GM18868 (cell line): Measurements from ENCODE around the gene EMD.
"Not testable (repeated sequence)": the region's sequence is repeated elsewhere in the genome, so short reads cannot be mapped to it uniquely, and the experiment has no call there.

Experiments used
- ATAC-seq: cut with Tn5 transposase; IDR thresholded peaks from one replicate; pipeline ENCODE4 v1.9.1; 2021; ENCODE audit warnings: mild to moderate bottlenecking, moderate library complexity; ENCODE audit not compliant: unreplicated experiment

Gene EMD

DNA sequence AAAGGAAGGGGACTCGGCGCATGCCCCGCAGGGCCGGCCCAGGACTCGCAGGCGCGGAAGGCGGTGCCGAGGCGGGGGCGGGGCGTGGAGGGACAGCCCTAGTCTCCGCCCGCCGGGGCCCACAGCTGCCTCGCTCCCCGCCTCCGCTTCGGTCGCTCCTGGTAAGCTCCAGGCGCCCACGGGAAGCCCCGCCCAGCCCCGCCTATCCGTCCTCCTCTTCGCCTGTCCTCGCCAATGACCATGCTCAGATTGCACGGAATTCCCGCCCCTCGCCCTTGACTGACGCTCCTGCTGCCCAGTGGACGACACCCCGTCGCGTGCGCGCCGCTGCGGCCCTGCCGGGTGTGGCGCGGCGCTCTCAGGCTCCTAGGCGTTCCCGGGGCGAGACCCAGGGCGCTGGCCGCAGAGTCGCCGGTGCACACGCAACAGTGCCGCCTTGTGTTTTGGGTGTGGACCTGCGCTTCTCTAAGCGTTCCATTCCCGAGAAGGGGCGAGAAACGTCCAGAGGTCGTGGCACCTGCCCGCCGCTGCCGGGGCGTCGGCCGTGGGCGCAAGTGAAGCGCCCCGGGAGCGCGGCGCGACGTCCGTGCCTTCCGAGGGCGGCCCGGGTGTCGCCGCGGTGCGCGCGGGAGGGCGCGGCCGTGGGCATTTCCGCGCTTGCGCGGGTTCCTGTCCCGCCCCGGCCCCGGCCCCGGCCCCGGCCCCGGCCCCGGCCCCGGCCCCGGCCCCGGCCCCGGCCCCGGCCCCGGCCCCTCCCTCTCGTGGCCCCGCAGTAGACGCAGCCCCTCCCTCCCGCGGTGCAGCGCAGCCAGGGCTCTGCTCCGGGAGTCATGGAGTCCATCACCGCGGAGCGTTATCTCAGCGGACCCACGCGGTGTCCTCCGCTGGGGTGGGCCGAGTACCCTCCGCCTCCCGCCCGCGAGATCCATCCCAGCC is 11.0 kb downstream of the EMD start:
- ATAC-seq, result peak; percentile 68

DNA sequence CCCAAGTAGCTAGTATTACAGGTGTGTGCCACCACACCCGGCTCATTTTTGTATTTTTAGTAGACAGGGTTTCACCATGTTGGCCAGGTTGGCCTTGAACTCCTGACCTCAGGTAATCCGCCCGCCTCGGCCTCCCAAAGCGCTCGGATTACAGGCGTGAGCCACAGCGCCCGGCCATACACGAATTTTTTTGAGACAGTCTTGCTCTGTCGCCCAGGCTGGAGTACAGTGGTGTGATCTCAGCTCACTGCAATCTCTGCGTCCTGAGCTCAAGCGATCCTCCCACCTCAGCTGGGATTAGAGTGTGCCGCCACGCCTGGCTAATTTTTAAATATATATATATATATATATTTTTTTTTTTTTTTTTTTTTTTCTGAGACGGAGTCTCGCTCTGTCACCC is 17.3 kb downstream of the EMD start:
- not testable (repeated sequence) for ATAC-seq

DNA sequence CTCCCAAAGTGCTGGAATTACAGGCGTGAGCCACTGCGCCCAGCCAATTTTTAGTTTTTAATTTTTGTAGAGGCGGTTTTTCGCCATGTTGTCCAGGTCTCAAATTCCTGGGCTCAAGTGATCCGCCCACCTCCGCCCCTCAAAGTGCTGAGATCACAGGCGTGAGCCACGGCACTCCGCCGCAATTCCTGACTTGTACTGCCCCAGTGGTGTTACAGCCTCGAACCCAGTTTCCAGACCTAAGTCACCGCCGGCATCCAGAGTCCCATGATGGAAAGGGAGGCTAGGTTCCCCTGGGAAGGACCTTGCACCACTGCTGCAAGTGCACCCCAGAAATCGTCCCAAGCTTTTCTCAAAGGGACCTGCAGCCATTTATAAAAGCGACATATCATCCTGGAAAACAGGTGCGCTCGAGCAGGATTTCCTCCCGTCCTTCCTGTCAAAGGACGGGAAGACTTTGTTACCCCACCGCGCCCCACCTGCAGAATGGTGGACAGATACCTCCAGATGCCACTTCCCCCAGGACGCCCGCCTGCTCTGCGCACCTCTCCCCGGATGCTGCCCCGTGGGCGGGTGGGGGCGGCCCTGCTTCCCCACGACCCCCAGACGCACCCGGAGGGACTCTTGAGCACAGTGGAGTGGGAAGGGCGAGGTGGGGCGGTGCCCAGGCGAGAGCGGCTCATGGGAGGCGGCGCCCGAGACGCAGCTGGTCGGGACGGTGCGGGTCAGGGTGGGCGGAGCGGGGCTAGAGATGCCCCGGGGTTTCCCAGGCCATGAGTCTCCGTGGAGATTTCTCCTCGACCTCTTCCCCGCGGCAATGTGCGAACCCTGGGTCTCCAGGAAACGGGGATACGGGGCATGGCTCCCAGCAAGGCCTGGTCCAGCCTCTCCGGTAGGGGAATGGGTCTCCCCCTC is 18.1 kb downstream of the EMD start:
- ATAC-seq, result peak; percentile 53

DNA sequence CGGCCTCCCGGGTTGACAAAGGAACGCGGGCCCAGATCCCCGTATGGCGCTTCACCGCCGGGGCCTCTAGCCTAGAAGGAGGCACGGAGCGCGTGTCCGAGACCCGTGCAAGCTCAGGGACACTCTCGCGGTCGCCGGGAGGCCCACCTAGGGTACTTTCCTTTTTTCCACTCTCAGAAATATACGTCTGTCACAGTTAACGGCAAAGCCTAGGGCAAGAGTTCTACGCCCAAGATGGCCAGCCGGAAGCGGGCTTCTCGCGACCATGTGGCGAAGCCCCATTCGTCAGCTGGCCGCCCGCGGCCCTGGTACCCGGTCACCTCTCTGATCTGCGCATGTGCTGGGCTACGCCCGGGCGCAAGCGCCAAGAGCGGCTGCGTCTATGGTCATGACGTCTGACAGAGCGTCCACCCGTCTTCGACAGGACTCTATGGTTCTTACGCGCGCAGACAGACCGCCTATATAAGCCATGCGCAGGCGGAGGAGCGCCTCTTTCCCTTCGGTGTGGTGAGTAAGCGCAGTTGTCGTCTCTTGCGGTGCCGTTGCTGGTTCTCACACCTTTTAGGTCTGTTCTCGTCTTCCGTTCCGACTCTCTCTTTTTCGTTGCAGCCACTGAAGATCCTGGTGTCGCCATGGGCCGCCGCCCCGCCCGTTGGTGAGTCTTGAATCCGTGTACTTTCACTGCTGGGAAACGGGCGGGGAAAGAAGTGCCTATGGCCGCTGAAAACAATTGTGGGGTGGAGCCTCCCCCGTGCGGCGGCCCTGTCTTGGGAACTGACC is 19.0 kb downstream of the EMD start, which contains the start of gene RPL10:
RPL10 (plus strand) TSS at position 490 of the 780 bp plus-strand sequence; CDS start at position 633, 143 bp downstream.
- peak; percentile 88 for ATAC-seq

DNA sequence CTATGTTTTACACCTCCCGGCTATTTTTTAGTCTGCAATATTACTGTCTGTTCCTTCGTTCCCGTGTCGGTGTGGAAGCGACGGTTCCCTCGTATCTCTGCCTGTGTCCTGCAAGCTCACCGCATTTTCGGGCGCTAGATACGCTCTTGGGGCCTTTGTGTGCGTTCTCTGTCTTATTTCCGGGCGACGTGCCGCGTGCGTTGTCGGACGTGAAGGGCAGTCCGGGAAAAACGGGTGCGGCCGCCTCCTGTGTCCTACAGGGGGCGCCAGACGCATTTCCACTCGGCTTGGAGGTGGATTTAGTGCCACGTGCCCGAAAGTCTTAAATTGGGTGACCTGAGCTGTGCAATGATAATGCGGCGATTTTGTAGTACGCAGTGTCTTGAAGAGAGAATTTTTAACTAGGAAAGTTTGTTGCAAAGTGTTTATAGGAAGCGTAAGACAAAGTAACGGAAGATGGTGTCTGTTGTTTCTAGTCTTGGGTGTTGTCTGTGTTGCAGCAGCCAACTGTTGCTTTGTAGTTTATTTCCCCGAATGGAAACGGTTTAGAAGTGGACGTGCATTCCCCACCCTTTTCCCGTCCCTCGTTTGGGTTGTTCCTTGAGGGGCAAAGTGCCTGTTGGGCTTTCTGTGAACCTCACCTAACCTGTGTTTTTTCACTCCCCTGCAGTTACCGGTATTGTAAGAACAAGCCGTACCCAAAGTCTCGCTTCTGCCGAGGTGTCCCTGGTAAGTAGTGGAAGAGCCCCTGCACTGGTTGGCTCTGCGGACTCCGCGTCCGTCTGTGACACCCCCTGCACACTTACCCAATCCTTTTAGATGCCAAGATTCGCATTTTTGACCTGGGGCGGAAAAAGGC is 19.8 kb downstream of the EMD start:
- ATAC-seq, result no peak

DNA sequence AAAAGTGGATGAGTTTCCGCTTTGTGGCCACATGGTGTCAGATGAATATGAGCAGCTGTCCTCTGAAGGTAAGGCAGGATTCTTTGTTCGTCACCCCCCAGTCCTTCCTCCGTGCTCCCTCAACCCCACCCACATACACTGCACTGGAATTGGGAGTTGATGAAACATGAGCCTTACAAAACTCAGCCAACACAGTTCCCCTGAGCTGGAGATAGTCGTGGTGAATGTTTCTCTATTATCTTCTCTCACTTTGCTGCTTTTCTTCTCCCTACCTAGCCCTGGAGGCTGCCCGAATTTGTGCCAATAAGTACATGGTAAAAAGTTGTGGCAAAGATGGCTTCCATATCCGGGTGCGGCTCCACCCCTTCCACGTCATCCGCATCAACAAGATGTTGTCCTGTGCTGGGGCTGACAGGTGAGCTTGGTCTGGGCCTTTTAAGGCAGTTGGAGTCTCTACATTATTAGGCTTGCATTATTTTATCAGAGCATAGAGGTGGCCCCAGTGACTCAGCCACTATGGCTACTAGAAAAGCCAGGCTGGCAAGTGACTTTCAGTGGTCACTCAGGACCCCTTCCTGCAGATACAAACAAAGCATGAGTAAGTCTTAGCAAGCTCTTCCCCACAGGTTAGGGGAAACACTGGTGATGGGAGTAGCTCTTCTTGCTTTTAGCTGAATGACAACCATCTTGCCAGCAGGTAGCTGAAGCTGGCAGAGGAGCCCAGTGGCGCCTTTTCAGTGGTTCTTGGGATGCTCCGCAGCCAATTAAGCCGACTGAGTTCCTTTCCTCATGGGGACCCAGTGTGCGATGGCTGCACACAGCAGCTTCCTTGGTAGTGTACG is 20.7 kb downstream of the EMD start:
- ATAC-seq, result no peak

DNA sequence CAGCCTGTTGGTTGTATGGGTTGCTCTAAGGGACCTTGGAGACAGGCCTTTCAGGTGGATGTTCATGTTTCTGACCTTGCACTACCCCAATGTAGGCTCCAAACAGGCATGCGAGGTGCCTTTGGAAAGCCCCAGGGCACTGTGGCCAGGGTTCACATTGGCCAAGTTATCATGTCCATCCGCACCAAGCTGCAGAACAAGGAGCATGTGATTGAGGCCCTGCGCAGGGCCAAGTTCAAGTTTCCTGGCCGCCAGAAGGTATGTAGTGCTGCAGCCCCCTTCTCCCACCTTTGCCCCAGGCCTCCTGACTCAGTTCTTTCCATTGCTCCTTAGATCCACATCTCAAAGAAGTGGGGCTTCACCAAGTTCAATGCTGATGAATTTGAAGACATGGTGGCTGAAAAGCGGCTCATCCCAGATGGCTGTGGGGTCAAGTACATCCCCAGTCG is 21.3 kb downstream of the EMD start:
- ATAC-seq, result not testable (repeated sequence)

DNA sequence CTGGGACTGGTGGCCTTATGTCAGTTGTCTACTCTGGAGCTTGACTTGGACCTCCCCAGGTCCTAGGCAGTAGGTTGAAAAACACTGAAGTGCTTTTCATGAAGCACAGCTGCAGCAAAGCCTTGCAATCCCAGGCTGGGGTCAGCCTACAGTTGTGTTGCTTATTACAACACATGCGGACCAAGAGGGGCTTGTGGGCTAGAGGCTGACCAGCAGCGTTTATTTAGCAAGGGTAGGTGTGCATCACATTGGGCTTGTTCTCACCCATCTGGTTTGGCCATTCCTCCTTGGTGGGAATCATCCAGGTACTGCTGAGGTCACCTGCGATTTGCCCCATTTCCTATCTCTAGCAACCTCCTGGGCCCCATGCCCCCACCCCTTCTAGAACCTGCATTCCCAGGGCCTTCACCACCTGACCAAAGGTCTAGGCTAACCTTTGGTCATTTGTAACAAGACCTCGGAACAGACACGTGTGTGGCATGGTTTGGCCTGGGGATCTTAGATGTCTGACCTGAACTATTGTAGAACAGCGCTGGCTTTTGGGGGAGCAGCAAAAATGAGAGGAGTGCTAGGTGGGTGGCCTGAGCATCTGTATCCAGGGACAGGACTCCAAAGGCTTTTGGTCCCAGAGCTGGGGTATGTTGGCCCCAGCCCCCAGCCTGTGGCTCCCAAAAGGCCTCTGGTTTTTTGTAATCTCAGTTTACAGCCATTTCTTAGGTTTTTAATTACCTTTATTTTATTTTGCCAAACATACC is 22.1 kb downstream of the EMD start:
- ATAC-seq, result no peak

DNA sequence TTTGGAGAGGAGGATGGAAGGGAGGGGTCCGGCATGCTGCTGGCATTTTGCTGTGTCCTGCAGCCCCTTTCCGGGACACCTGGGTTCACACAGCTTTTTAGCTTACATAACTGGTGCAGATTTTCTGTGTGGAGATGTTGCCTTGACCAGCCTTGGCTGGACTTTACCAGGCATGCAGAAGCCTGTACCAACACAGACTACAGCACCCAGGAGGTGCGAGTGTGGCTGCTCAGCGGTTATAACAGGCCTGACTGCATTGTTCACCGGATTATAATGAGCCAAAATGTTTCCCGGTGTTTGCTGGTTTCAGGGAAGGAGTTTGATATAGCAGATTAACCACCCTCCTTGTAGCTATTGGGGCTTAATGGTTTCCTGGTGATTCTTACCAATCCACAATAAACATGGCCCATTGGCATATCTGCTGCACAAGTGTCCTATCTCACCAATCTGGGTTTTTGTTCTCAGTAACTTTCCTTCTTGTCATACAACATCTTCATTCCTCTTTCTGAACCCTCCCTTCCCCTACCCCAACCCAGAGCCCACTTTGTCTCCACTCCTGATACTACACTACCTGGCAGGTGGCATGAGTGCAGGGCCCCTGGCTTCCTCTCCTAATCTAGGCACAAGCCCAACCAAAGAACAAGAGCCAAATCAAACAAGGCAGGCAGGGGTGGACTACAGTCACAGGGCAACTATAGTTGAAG is 23.0 kb downstream of the EMD start:
- no peak for ATAC-seq

DNA sequence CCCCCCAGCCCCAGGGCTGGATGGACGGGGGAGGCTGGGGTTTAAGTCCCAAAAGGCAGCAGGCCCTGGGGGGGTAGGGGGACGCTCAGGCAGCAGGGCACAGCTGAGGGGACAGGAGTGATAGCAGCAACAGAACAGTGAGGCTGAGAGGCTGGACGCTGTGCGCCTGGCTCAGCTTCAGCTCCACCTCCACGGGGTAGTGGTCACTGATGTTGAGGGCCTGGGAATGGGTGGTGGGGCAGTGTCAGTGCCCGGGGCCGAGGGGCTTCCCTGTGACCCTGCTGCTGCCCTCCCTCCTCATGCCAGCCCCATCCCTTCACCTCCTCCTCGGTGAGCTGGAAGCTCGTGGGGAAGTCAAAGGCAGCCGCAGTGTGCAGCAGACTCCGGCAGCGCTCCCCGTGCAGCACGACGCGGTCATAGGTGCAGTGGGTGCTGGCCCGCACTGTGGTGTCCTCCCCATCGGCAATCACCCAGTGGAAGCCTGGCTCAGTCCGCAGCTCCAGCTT is 23.6 kb downstream of the EMD start:
- ATAC-seq, result no peak

DNA sequence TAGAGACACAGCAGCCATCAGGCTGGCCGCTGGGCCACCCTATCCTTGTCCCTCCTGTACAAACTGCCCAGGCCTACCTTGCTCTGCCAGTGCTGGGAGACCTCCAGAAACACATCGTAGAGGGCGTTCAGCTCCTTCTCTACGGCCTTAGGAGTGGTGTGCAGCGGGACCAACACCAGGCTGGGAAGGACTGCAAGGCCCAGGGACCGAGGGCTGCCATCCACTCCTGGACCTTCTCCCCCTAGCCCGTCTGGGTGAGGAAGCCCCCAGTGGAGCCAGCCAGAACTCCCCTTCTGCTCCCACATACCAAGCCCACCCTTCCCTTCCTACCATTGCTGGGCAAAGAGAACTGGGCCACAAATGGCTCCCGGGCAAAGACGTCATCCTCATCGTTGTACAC is 24.1 kb downstream of the EMD start:
- no peak for ATAC-seq

DNA sequence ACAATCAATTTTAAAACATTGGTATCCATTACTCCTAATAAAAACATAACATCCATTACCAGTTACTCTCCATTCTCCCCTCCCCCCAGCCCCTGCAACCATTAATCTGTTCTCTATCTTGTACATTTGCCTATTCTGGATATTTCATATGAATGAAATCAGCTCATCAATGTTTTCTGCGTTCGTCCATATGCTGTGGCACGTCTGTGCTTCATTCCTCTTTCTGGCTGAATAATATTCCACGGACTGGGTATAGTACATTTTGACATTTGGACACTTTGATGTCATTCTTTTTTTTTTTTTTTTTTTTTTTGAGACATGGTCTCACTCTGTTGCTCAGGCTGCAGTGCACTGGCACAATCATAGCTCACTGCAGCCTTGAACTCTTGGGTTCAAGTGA is 24.8 kb downstream of the EMD start:
- ATAC-seq, result no peak

DNA sequence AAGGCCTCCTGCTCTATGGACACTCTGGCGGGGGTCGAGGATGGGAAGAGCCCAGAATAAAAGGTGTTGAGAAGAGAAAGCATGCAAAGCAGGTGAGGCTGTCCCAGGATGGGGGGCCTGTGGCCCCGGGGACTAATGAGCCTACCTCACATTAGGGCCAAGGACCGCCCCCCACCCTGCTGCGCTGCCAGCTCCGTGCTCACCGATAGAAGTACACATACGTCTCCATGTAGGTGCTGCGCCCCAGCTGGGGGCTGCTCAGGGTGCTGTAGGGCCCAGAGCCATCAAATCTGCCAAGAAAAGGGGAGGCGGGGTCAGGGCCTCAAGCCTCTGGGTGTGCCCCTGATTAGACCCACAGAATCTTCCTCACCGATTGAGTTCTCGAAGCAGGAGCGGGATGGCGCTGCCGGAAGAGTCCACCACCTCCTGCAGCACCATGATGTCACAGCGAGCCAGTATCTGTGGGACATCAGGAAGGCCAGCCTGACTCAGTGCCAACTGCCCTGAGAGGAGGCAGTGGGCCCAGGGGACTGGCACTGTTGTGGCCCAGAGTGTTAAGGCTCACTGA is 25.6 kb downstream of the EMD start:
- ATAC-seq, result no peak

DNA sequence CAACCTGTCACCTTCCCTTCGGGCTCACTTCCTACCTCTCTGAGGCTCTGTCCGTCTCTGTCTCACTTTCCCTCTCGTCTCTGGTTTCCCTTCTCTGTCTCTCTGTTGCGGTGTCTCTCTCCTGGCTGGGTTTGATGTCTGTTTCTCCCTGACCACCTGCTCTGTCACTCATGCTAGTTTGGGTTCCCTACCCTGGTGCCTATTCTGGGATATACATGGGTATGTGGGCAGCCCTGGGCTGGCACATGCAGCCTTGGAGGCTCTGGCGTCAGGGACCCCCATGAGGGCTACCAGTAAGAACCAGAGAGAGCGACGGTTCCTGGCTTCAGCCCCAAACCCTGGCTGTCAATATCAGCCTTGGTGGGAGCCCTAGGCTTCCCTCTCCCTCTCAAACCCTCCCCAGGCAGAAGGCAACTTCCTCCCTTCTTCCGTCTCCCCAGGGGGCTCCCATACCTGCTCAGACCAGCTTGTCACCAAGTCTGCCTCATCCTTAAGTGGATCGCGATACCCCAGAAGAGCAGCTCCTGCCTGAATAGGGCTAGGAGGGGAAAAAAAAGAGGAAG is 29.6 kb downstream of the EMD start:
- ATAC-seq, result no peak

DNA sequence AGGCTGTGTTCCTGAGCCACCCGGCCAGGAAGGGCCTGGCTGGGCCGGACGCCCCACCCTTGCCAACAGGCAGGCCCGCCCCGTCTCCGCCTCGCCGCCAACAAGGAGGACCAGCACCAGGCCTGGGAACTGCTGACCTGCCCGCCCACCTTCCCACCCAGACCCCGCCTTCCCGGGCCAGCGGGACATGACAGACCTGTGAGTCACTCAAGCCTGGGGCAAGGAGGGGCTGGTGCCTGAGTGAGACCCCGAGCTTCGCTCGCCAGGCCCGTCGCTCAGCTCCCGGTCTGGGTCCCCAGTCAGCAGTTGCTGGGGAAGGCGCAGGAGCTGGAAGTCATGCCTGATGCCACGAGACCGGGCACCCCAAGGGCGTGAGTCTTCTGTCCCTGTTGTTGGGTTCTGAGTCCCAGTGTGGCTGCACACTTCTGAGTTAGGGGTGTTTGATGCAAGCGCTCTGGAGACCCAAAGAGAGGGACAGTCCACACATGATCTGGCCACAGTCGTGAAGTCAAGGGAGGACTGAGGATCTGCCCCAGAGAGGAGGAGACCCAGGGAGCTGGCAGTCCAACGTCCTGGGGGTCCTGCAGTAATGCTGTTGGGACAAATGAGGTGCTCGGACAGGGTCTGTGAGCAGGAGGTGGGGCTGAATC is 30.3 kb downstream of the EMD start, which contains the start of gene DNASE1L1:
DNASE1L1 (minus strand) TSS at position 33 of the 650 bp plus-strand sequence. CDS start 3,686 bp downstream, outside the sequence.
- ATAC-seq, result no peak

DNA sequence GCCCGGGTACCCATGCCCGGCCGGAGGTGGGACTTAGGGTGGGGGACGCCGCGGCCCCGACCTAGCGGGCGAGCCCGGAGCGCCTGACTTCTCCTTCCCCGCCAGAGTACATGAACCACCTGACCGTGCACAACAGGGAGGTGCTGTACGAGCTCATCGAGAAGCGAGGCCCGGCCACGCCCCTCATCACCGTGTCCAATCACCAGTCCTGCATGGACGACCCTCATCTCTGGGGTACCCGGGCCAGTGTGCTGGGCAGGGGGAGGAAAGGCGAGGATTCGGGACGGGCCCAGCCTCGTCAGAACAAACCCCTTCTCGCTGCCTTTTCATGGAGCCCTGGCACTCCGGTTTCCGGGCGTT is 32.9 kb downstream of the EMD start:
- ATAC-seq, result peak; percentile 62
